NCI-H1105 (cell line): ENCODE measurements around the gene GPR107.

Experiments used
- DNase-seq: peaks from one replicate; lab custom pipeline; 2025; lab: John Stamatoyannopoulos, UW

The GPR107 gene

GRCh38 chr9:130183133-130183762 lies 129.5 kb downstream of the GPR107 start:
- no peak for DNase-seq

- no peak for DNase-seq
Measured at GRCh38 chr9:130185017-130185416, 131.3 kb downstream of the GPR107 start.

- no peak for DNase-seq
Measured at GRCh38 chr9:130185490-130186031, 131.9 kb downstream of the GPR107 start.

- no peak for DNase-seq
Measured at GRCh38 chr9:130186051-130186450, 132.3 kb downstream of the GPR107 start.

GRCh38 chr9:130186839-130187522 lies 133.3 kb downstream of the GPR107 start:
- no peak for DNase-seq

- DNase-seq = no peak
Measured at GRCh38 chr9:130187523-130187846, 133.8 kb downstream of the GPR107 start.

GRCh38 chr9:130188860-130189481 lies 135.3 kb downstream of the GPR107 start:
- no peak for DNase-seq
